ENCODE measurements around the gene OR9Q1.

DNA sequence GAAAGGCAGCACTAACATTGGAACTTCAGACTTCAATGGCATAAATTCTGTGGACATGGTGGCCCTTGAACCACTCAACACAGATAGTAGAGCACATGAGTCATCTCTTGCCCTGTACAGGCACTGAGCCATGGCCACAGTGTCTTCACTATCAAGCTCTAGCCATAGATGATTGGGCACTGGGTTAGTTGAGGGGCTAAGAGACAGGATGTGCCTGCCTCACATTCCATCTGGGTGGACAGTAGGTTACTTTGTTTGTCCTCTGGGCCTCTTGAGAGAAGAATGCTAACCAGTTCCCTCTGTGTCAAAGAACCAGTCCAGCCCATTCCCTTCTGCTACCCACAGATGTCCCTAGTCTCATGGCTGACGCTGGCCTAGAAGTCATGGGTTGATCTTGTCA is 46.9 kb downstream of the OR9Q1 start:
- no peak for TF ChIP-seq JUND (IDR thresholded peaks at IDR 0.05)
- TF ChIP-seq, protein P1, sequence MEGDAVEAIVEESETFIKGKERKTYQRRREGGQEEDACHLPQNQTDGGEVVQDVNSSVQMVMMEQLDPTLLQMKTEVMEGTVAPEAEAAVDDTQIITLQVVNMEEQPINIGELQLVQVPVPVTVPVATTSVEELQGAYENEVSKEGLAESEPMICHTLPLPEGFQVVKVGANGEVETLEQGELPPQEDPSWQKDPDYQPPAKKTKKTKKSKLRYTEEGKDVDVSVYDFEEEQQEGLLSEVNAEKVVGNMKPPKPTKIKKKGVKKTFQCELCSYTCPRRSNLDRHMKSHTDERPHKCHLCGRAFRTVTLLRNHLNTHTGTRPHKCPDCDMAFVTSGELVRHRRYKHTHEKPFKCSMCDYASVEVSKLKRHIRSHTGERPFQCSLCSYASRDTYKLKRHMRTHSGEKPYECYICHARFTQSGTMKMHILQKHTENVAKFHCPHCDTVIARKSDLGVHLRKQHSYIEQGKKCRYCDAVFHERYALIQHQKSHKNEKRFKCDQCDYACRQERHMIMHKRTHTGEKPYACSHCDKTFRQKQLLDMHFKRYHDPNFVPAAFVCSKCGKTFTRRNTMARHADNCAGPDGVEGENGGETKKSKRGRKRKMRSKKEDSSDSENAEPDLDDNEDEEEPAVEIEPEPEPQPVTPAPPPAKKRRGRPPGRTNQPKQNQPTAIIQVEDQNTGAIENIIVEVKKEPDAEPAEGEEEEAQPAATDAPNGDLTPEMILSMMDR (IDR thresholded peaks at IDR 0.05; ENCODE audit: low read depth, low read length, missing input control) = no peak
